Hematopoietic multipotent progenitor cell treated with erythropoietin and hydrocortisone succinate and interleukin-3 and kit ligand, for 6 days (in vitro differentiated cells): ENCODE data around the gene SEZ6L.

Experiments
- DNase-seq: peaks from one replicate; pipeline ENCODE4 v3.0.0-alpha.2; 2015

The SEZ6L gene

DNA sequence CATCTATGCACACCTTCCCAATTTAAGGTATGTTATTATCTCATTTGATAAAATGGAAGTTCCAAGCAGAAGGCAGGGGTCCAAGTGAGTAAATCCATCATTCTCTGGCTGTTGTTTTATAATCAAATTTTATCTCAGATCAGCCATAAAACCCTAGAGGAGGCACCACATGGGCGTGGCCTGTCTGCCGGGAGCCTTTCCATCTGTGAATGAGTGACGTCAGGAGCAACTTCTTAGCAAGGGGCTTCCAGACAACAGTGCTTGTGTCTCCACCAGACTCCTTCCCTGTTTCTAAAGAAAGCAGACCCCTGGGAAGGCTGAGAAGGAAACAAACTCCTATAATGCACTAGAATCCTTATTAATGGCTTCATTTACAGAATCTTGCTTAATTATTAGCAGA, 13.5 kb downstream of the SEZ6L start:
- DNase-seq: no peak

GRCh38 chr22:26185190-26185589, 15.9 kb downstream of the SEZ6L start:
- DNase-seq: no peak

GRCh38 chr22:26188341-26188740, 19.1 kb downstream of the SEZ6L start:
- DNase-seq: no peak

DNA sequence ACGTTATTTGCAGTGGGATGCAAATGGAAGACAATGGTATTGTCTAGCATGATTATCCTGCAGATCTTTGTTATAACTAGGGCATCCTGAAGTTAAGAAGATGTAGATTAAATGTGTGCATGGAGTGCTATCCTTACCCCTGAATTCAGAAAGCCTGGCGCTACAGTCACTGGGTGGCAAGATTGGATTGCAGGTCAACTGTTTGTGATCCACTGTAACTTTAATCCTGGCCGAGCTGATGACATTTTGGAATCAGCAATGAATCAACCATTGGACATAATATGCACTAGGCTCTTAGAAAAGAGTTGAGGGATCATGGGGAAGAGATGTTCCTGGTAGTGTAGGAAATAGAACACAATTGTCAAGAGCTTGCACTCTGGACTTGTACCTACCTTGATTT, 25.1 kb downstream of the SEZ6L start:
- no peak for DNase-seq

DNA sequence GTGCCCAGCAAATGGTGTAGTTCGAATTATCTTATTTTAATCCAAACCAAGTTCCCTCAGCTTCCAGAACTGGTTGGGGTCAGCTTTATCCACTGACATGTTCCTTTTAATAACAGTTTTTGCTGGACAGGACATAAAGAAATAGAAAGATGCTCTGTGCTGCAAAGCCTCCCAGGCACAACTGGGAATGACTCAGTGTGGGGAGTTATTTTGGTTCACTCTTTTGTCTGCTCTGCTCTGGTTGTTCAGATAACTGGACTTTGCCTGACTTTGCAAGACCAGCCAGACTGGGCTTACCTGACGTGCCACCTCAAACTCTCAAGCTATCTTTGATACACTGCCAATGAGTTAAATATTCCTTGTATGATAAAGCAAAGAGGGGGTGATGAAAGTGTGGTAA, 25.6 kb downstream of the SEZ6L start:
- no peak for DNase-seq

GRCh38 chr22:26196657-26197056, 27.4 kb downstream of the SEZ6L start:
- no peak for DNase-seq

DNA sequence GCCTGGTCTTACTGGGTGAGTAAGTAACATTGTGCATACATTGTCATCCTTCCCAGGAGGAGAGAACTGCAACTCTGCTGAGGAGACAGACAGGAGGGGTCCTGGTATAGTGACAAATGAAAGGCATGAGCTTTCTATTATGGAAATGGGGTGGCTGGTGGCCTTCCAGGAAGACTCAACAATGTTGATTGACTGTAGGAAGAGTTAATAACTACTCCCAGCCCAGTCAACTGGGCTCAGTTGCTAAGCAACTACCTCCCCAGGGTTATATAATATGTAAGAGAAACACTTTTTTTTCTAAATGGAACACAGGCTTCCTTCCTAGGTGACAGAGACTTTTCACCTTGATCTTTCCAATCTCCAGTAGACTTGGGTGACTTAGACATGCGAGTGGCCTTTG, 28.2 kb downstream of the SEZ6L start:
- no peak for DNase-seq

GRCh38 chr22:26199665-26200064, 30.4 kb downstream of the SEZ6L start:
- DNase-seq: no peak

- DNase-seq: no peak
Measured at GRCh38 chr22:26202280-26202924, 33.1 kb downstream of the SEZ6L start.

DNA sequence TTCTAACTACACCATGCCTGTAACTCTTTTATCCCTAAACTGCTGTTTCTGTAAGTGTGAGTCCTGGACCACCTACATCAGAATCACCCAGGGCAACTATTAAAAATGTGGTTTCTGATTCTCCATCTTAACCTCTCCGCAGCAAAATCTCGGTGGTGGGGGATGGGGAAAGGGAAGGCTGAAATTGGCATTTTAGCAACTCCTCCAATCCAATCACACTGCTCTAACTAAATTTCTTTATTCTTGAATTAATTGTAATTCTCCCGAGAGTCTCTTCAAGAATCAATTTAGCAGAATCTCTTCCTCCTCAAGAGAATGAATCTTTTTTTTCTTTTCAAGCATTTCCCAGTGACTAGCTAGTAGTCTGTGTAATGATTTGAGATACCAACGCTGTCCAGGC, 36.2 kb downstream of the SEZ6L start:
- DNase-seq: no peak

- no peak for DNase-seq
Measured at GRCh38 chr22:26210334-26210733, 41.1 kb downstream of the SEZ6L start.

- DNase-seq: no peak
Measured at GRCh38 chr22:26213826-26214225, 44.6 kb downstream of the SEZ6L start.

DNA sequence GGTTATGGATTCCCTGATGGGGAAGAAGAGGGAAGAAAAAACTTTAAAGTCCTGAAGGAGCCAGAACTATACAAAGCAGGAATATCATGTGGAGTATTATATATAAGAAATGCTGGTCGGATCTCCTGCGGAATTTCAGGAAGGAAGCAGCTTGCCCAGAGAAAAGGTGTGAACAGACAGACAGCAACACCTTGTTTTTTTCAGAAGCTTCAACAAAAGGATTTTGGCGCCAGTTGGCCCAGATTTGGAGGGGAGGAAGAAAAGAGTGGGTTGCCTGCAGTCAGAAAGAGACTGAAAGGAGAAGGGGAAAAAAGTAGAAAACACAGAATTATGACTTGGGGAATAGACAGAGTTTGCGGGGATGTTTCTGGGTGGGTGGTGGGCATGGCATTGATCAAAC, 45.2 kb downstream of the SEZ6L start:
- DNase-seq: no peak

DNA sequence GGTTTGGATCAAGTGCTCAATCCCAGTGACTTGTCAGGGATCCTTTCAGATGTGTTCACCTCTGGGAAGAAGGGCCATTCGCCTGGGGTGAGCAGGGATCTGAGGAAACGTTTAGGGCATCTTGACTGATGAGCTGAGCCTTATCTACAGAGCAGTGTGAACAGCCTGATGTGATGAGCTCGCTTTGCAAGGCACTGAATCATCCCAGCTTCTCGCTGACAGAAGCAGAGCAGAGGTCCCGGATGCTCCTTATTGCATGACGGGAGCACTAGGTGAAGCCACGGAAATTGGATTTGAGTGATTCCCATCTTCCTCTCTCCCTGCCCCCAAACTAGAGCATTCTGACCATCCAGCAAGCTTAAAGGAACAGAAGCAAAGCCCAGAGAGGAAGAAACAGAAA, 46.5 kb downstream of the SEZ6L start:
- no peak for DNase-seq

GRCh38 chr22:26225207-26225606, 55.9 kb downstream of the SEZ6L start:
- DNase-seq: no peak

DNA sequence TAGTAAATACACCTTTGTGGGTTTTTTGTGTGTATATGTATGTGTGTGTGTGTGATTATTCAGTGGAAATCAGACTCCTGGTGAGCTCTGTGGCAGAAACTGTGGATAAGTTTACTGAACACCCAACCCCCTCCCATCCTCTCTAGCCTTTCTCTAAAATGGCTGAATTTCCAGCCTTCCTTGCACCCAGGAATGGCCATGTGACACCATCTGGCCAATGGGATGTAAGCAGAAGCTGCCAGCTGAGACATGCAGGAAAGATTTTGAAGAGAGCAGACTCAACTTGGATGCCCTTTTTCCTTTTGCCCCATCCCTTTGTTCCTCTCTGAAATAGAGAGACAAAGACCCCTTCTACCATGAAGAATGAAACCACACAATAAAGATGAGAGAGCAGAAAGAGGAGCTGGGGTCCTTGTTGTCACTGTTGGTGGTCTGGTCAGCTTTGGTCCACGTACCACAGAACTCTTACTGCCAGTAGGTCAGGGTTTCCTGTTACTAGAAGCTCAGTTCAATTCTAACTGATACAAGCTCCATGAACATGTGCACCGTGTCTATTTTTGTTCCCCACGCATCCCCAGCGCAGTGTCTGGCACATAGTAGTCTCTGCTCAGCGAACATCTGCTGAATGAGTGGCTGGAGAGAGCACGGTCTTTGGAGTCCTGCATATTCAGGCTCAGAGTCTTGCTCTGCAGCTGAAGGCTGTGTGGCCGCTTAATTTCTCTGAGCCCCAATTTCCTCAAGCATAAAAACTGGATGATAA, 57.5 kb downstream of the SEZ6L start:
- no peak for DNase-seq

DNA sequence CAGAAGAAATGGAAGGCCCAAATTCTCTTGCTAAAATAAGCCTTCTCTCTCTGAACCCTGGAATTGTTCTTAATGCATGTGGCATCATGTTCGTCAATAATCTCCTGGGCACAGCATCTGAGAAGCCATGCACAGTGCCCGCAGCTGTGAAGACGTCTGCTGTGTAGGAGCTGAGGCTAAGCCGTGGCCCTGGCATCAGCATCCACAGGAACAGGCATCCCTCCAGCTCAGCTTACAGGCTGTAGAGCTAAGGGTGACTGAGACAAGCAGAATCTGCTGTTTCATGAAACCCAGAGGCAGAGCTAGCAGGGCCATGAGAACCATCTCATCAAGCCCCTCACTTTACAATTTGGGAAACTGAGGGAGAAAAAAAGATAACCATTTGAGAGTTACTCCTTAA, 60.6 kb downstream of the SEZ6L start:
- DNase-seq: no peak

GRCh38 chr22:26234296-26234695, 65.0 kb downstream of the SEZ6L start:
- no peak for DNase-seq

GRCh38 chr22:26235792-26236487, 66.7 kb downstream of the SEZ6L start:
- DNase-seq: no peak

- no peak for DNase-seq
Measured at GRCh38 chr22:26236991-26237390, 67.7 kb downstream of the SEZ6L start.

GRCh38 chr22:26238596-26238995, 69.3 kb downstream of the SEZ6L start:
- DNase-seq: no peak

GRCh38 chr22:26239581-26239980, 70.3 kb downstream of the SEZ6L start:
- peak; percentile 11 for DNase-seq

DNA sequence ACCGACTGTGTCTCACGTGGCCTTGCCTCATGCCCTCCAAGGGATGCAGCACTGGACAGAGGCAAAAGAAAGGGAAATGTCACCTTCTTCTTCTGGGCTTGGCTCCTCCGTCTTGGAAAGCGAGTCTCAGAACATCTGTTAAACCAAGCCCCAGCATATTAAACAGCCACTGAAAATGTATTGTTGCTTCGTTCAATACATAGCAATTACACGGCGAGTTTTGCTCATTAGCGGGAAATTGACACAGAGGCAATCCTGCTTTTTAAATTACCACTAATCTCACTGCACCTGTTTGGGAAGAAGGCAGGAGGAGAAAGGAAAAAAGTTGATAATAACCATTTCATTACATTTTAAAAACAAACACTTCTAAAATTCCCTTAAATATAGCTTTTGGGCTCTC, 72.1 kb downstream of the SEZ6L start:
- no peak for DNase-seq

DNA sequence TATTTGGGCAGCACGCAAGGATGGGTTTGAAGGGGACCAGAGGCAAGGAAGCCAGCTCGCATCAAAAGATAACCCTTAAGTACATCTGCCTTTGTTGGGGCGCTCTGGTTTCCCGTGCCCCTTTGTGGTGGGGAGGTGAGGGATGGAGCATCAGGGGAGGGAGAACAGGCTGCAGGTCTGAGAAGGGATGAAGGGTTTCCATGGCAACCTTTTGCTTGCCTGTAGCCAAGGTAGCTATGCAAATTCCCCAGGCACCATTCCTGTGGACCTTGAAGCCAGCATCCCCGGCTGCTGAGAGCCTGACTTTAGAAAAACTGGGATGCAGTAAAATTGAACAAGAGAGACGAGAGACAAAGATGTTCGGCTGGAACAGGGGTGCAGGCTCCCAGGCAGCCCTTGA, 75.7 kb downstream of the SEZ6L start:
- DNase-seq: no peak
